HEK293 (cell line): ENCODE measurements around the gene UQCC3.

Experiments used
- CTCF ChIA-PET: fragments of 350-600 bp; formaldehyde crosslinking; extraction: SDS; loops from one replicate; lab custom pipeline; 2021; ENCODE audit warnings: antibody characterized with exemption; lab: Yijun Ruan, JAX
- POLR2A ChIA-PET: fragments of 300-600 bp; formaldehyde crosslinking; extraction: SDS; loops from one replicate; lab custom pipeline; 2020; ENCODE audit warnings: antibody characterized with exemption, inconsistent platforms; lab: Yijun Ruan, JAX
- H3K27ac ChIP-seq: fragments of 200-500 bp; sonication (Bioruptor generic); 2 replicates; pipeline ENCODE4 v1.5.1; 2014; ENCODE audit warnings: low read depth, low read length, control low read depth, inconsistent platforms; ENCODE audit errors: extremely low read depth
- H3K36me3 ChIP-seq, 2 experiments: fragments of 200-500 bp in 1 of 2; sonication (Bioruptor generic) in 1 of 2; 1 replicate in 1 of 2; 2 replicates in 1 of 2; pipeline ENCODE4 v1.5.1; 2014 to 2017; ENCODE audit warnings: inconsistent platforms in 2 of 2, low read length in 2 of 2; ENCODE audit not compliant: control insufficient read depth in 2 of 2, insufficient read depth in 1 of 2
- H3K4me1 ChIP-seq: fragments of 200-500 bp; sonication (Bioruptor generic); 2 replicates; pipeline ENCODE4 v1.5.1; 2014; ENCODE audit warnings: mild to moderate bottlenecking, low read length, inconsistent platforms; ENCODE audit not compliant: control insufficient read depth, insufficient read depth
- H3K4me3 ChIP-seq: 2 replicates; pipeline ENCODE4 v1.5.1; 2011; ENCODE audit warnings: low read depth, mild to moderate bottlenecking, control low read depth, low read length, moderate library complexity
- H3K9me3 ChIP-seq: fragments of 200-500 bp; sonication (Bioruptor generic); 2 replicates; pipeline ENCODE4 v1.5.1; 2014; ENCODE audit warnings: low read depth, low read length, inconsistent platforms; ENCODE audit not compliant: control insufficient read depth, insufficient read depth
- GLIS1 ChIP-seq: fragments of 450-650 bp; formaldehyde crosslinking; IDR thresholded peaks from 2 replicates; pipeline ENCODE4 v1.5.1; 2016; ENCODE audit warnings: missing biosample characterization, missing genetic modification characterization
- GLIS2 ChIP-seq: fragments of 450-650 bp; formaldehyde crosslinking; IDR thresholded peaks from 2 replicates; pipeline ENCODE4 v1.5.1; 2016; ENCODE audit warnings: missing biosample characterization, missing genetic modification characterization
- MEIS1 ChIP-seq: sonication (generic); formaldehyde crosslinking; IDR thresholded peaks from 2 replicates; pipeline ENCODE4 v1.8.1; 2022; ENCODE audit warnings: missing genetic modification reagents, mild to moderate bottlenecking, borderline replicate concordance
- SP7 ChIP-seq: fragments of 450-650 bp; formaldehyde crosslinking; IDR thresholded peaks from 2 replicates; pipeline ENCODE4 v1.5.1; 2016; ENCODE audit warnings: missing biosample characterization, missing genetic modification characterization
- TRIM28 ChIP-seq: IDR thresholded peaks from 2 replicates; pipeline ENCODE4 v1.6.1; 2011; ENCODE audit warnings: low read length, control low read depth, borderline replicate concordance
- ZBTB26 ChIP-seq: fragments of 450-650 bp; formaldehyde crosslinking; optimal IDR thresholded peaks from 2 replicates; pipeline ENCODE3; 2016; ENCODE audit warnings: missing biosample characterization, mild to moderate bottlenecking, missing genetic modification characterization
- ZNF26 ChIP-seq: fragments of 450-650 bp; formaldehyde crosslinking; IDR thresholded peaks from 2 replicates; pipeline ENCODE4 v1.5.1; 2016; ENCODE audit warnings: missing biosample characterization, missing genetic modification characterization
- ZNF311 ChIP-seq: fragments of 450-650 bp; formaldehyde crosslinking; IDR thresholded peaks from 2 replicates; pipeline ENCODE4 v1.5.1; 2017; ENCODE audit warnings: missing biosample characterization, missing genetic modification characterization, borderline replicate concordance
- ZNF341 ChIP-seq: fragments of 450-650 bp; formaldehyde crosslinking; IDR thresholded peaks from 2 replicates; pipeline ENCODE4; 2016; ENCODE audit warnings: low read depth, missing biosample characterization, missing genetic modification characterization
- ZNF391 ChIP-seq: fragments of 450-650 bp; formaldehyde crosslinking; IDR thresholded peaks from 2 replicates; pipeline ENCODE4 v1.5.1; 2016; ENCODE audit warnings: low read depth, missing biosample characterization, missing genetic modification characterization, borderline replicate concordance
- ZNF398 ChIP-seq: fragments of 450-650 bp; formaldehyde crosslinking; IDR thresholded peaks from 2 replicates; pipeline ENCODE4 v1.5.1; 2017; ENCODE audit warnings: missing biosample characterization, missing genetic modification characterization
- ZNF518A ChIP-seq: fragments of 450-650 bp; formaldehyde crosslinking; conservative IDR thresholded peaks from 2 replicates; pipeline ENCODE4 v1.5.1; 2016; ENCODE audit warnings: low read depth, missing biosample characterization, missing genetic modification characterization
- ZNF549 ChIP-seq: fragments of 450-650 bp; IDR thresholded peaks from 2 replicates; pipeline ENCODE4 v1.5.1; 2018; ENCODE audit warnings: missing biosample characterization, missing genetic modification characterization, mild to moderate bottlenecking, inconsistent platforms, moderate library complexity
- ZNF792 ChIP-seq: fragments of 450-650 bp; formaldehyde crosslinking; IDR thresholded peaks from 2 replicates; pipeline ENCODE4 v1.5.1; 2016; ENCODE audit warnings: missing biosample characterization, missing genetic modification characterization
- ZSCAN23 ChIP-seq: fragments of 450-650 bp; formaldehyde crosslinking; IDR thresholded peaks from 2 replicates; pipeline ENCODE4 v1.5.1; 2016; ENCODE audit warnings: missing biosample characterization, missing genetic modification characterization
- ZSCAN4 ChIP-seq: fragments of 450-650 bp; formaldehyde crosslinking; IDR thresholded peaks from 2 replicates; pipeline ENCODE4 v1.5.1; 2017; ENCODE audit warnings: missing biosample characterization, missing genetic modification characterization
- ZXDB ChIP-seq: fragments of 450-650 bp; formaldehyde crosslinking; IDR thresholded peaks from 2 replicates; pipeline ENCODE4 v1.5.1; 2016; ENCODE audit warnings: missing biosample characterization, missing genetic modification characterization
- TF ChIP-seq, protein P1 (sequence below): fragments of 450-650 bp; formaldehyde crosslinking; IDR thresholded peaks from 2 replicates; pipeline ENCODE4 v1.5.1; 2017; ENCODE audit warnings: missing biosample characterization, missing genetic modification characterization
- TF ChIP-seq, protein P2 (sequence below): fragments of 450-650 bp; formaldehyde crosslinking; IDR thresholded peaks from 2 replicates; pipeline ENCODE4 v1.5.1; 2016; ENCODE audit warnings: missing biosample characterization, missing genetic modification characterization

Gene UQCC3

DNA sequence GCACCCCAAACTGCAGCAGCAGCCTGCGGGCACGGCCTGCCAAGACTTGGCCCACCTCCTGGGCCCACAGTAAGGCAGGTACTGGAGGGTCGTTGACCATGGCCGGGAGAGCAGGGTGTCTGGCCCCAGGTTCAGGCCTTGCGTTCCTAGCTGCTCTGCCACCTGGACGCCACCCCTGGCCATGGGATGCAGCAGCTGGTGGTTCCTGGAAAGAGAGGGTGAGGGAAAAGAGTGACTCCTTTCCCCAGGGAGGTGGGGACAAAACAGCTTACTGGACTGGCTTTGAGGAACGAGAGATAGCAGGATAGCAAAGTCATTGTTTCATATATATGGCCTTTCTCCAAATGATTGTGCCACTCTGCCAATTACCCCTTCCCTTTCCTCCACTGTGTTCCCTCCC, 33.9 kb downstream of the UQCC3 start (continued):
- TF ChIP-seq ZNF518A (tag by site-specific recombination), result no peak
- TF ChIP-seq GLIS2 (tag by site-specific recombination), result no peak
- no peak for TF ChIP-seq ZSCAN23 (tag by site-specific recombination)
- TF ChIP-seq, protein P1, sequence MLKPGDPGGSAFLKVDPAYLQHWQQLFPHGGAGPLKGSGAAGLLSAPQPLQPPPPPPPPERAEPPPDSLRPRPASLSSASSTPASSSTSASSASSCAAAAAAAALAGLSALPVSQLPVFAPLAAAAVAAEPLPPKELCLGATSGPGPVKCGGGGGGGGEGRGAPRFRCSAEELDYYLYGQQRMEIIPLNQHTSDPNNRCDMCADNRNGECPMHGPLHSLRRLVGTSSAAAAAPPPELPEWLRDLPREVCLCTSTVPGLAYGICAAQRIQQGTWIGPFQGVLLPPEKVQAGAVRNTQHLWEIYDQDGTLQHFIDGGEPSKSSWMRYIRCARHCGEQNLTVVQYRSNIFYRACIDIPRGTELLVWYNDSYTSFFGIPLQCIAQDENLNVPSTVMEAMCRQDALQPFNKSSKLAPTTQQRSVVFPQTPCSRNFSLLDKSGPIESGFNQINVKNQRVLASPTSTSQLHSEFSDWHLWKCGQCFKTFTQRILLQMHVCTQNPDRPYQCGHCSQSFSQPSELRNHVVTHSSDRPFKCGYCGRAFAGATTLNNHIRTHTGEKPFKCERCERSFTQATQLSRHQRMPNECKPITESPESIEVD (tag by site-specific recombination), result no peak
- no peak for TF ChIP-seq ZBTB26 (tag by site-specific recombination)
- no peak for TF ChIP-seq ZNF391 (tag by site-specific recombination)
- TF ChIP-seq ZSCAN4 (tag by site-specific recombination), result no peak
- TF ChIP-seq, all 188 proteins: peak for 0

DNA sequence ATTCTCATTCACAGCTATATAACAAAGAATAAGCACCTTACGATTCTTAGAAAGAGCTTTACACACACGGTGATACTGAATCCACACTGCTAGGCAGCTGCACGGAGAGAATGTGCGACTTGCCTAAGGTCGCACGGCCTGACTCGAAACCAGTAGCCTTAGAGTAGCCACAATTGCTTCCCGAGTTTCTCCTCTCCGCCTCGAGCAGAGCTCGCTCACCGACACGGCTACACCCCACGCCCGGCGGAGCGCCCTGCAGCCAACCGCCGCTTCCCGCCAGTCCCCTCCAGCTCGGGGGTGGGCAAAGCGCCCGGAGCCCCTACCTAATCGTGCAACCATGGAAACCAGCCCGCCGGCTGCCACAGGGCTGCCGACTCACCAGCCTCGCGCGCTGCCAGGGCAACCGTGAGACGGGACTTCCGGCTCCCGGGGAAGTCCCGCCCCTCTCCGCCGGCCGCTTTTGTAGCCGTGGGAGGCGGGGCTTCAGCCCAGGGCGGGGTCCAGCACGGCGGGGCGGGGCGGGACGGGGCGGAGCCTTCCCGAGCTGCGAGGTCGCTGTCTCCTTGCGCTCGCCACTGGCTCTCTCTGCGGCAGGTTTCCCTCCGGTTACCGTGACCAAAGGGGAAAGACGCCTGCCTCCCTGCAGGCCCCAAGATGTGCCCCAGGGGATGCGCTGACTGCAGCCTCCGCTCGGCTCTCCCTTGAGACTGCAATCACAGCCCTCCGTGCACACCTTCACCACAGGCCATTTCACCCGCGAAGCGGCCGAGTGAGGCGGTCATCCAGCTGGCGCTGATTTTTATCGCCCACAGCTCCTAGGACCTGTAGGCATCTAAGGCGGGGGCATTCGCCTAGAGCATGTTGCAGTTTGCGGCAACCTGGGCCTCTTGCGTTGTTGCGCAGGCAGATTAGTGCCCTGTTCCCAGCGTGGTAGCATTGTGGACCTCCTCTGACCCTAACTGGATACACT, 34.7 kb downstream of the UQCC3 start:
- Histone ChIP-seq H3K36me3 (peaks cover 13 to 90% of the 10 kb centered on the region in 2 experiments), H3K9me3 (no peaks in the 10 kb centered on the region), H3K4me1 (peaks cover 3% of the 10 kb centered on the region; the same call in 1 of the 2 replicates), H3K4me3 (peak overlapping the region; percentile 62), H3K27ac (peak overlapping the region; percentile 62)
- ChIA-PET CTCF (interaction anchor here (0.7 to 2.1 kb wide), 7 partner anchors 9 to 281 kb away, joined by 3 to 7 read pairs (median 3); no protein-coding TSS in a partner anchor), POLR2A (interaction anchor here (0.8 to 3.7 kb wide), 20 partner anchors 9 to 149 kb away, joined by 3 to 34 read pairs (median 7); partner anchors contain the start of genes C11orf98, CSKMT, EEF1G and HNRNPUL2)
- TF ChIP-seq GLIS1 (tag by site-specific recombination) (peak; percentile 55), TRIM28 (peak; percentile 41; the same call in 1 of the 2 replicates), ZNF398 (tag by site-specific recombination) (no peak), MEIS1 (no peak), ZNF341 (tag by site-specific recombination) (peak; percentile 53; the same call in 1 of the 2 replicates), ZNF792 (tag by site-specific recombination) (no peak), ZNF311 (tag by site-specific recombination) (no peak), SP7 (0 out of 2 replicates have a peak, but pooled peaks have one; percentile 9), ZNF26 (tag by site-specific recombination) (no peak), ZNF549 (tag by site-specific recombination) (no peak), ZXDB (tag by site-specific recombination) (peak; percentile 53), GLIS2 (tag by site-specific recombination) (peak; percentile 51)
- TF ChIP-seq, protein P2, sequence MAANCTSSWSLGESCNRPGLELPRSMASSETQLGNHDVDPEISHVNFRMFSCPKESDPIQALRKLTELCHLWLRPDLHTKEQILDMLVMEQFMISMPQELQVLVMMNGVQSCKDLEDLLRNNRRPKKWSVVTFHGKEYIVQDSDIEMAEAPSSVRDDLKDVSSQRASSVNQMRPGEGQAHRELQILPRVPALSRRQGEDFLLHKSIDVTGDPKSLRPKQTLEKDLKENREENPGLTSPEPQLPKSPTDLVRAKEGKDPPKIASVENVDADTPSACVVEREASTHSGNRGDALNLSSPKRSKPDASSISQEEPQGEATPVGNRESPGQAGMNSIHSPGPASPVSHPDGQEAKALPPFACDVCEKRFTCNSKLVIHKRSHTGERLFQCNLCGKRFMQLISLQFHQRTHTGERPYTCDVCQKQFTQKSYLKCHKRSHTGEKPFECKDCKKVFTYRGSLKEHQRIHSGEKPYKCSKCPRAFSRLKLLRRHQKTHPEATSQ (tag by site-specific recombination), result no peak
